NCI-H2081 (cell line): ENCODE measurements around the gene GREB1.

Source experiments
- DNase-seq, 2 experiments: peaks; one replicate each; lab custom pipeline; 2025; lab: John Stamatoyannopoulos, UW

The GREB1 gene

GRCh38 chr2:11661891-11662435 is 128.1 kb downstream of the GREB1 start:
- no peak for DNase-seq

GRCh38 chr2:11662882-11663281 is 129.0 kb downstream of the GREB1 start:
- no peak for DNase-seq

DNA sequence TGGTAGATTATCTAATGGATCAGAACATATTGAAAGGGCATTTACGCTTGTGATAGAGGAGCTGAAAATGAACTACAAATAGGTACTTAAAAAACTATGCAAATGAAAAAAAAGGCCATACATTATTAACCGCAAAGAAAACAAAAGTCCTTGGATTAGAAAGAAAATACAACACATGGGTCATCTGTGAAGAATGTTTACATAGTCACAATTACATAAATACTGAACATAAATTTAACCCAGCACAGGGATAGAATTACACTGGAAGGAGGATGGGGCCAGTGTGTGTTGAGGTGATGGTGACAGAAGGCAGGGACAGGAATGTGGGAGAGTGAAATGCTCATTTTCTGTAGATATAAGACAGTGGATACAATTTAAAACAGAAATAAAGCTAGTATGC is 129.6 kb downstream of the GREB1 start:
- no peak for DNase-seq

DNA sequence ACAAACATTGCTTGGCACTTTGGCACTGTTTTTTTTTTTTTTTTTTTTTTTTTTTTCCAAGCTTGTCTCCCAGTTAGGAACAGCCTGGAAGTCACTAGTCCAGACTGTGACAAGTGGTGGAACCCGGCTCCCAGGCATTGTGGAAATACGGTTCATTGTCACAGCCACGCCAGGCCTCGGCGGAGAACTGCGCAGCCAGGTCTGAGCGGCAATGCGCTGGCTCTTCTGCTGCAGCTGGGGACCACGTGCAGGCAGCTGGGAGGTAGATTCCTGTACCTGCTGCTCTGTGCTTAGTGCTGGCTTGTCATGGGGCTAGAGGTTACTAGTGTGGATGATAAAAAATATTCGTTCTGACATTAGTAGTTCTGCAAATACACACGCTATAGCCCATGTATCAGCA is 131.2 kb downstream of the GREB1 start:
- DNase-seq = no peak

- DNase-seq = no peak
Observed at GRCh38 chr2:11665510-11666362, 131.9 kb downstream of the GREB1 start.

GRCh38 chr2:11667194-11667593 is 133.3 kb downstream of the GREB1 start:
- no peak for DNase-seq

GRCh38 chr2:11667866-11668637 is 134.2 kb downstream of the GREB1 start:
- no peak for DNase-seq

GRCh38 chr2:11669454-11670291 is 135.8 kb downstream of the GREB1 start, which contains the start of gene NTSR2:
TSS of gene NTSR2 (minus strand) at chr2:11670195. CDS start at chr2:11670129, 66 bp downstream.
- no peak for DNase-seq

GRCh38 chr2:11672407-11672806 is 138.6 kb downstream of the GREB1 start:
- no peak for DNase-seq

DNA sequence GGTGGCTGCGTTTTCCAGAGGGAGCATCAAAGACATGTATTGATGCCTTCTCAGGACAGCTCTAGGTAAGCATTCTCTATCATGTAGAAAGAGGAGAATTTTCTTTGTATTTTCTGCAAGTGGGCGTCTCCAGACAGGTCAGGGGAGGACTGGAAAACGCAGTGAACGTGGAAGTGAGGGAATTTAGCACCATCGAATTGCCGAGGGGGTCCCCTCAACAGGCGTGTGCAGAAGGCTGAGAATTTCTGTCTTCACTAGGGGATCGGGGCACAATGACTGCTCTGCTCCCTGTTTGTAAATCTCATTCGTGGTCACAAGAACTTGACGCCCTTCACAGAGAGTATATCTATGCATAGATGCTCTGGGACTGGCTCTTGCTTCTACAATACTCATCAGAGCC is 141.1 kb downstream of the GREB1 start:
- DNase-seq = no peak

DNA sequence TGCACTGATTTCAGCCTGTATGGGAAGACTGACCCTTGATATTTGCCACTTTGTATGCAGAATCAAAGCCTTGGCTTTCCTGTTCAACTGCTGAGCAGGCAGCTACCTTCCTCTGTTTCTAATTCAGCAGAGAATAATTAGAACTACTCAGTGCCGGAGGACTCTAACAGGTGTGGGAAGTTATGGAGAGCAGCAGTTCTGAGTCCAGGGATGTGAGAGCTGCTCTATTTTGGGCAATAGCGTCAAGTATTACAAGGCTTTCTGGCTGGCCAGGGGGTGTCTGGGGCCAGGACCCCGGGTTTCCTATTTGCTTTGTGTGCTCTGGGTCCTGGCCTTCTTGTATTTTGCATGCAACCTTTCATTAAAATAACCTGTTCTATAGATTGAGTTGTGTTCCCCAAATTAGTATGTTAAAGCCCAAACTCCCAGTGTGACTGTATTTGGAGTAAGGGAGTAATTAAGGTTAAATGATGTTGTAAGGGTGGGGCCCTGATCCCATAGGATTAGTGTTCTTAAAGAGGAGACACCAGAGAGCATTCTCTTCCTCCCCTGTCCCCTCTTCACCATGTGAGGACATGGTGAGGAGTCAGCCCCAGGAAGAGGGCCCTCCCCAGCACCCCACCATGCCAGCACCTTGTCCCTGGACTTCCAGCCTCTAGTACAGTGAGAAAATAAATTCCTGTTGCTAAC is 141.7 kb downstream of the GREB1 start:
- no peak for DNase-seq

GRCh38 chr2:11676640-11677039 is 142.8 kb downstream of the GREB1 start:
- no peak for DNase-seq

DNA sequence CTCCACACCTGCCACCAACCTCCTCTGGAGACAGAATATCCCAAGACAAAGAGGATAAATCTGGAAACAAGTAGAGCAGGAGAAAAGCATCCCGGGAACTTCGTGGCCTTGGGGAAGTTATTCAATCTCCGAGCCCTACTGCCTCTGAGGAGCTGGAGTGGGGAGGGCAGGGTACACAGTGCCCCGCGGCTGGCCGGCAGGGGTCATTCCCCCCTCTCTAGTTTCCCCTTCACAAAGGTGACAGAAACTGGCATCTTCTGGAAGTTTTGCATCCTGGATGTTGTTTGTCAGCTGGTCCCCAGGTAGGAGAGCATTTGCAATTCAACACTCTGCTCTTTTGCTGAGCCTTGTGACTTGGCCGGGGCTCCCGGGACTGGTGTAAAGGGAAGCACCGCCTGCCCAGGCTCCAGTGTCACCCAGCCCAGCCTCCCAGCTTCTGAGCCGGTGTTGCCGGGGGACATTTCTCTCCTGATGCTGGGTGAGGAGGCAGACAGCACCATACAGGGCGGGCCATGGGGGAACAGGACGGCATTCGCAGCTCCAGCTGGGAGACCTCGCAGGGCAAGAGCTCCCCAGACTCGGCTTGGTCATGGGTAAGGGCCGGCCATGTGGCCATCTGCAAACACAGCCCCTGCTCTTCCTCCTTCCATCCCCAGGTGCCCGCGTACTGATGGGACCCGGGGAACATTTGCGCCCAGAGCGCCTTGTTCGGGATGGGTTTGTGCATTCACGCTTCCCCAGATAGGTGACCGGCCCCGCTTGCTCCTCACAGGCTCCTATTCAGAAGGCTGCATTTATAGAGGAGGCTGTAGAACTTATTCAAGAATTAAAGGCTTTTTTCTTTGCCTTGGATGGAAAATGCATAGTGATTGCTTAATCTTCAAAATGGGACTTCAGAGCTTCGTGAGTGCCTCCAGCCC is 143.6 kb downstream of the GREB1 start:
- DNase-seq = no peak

GRCh38 chr2:11678306-11678960 is 144.6 kb downstream of the GREB1 start:
- no peak for DNase-seq

DNA sequence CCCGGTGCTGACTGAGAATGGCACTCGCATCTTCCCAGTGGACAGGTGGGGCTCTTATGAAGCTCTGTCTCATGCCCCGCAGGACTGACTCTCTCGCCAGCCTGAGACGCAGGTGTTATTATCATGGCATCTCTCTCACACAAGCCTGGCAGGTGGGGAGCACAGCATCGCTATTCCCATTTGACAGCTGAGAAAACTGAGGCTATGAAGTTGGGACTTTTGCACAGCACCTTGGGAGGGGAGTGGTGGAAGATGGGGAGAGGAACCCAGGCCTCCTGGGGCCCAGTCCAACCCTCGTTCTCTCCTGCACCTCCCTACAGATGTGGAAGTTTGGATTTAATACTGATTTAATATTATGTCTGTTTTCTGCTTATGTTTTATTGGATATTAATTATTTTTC is 145.2 kb downstream of the GREB1 start:
- DNase-seq = no peak

- no peak for DNase-seq
Observed at GRCh38 chr2:11679486-11680181, 145.8 kb downstream of the GREB1 start.

- DNase-seq = no peak
Observed at GRCh38 chr2:11680182-11680900, 146.5 kb downstream of the GREB1 start.
